ENCODE data around the gene STIP1.

The STIP1 gene

DNA sequence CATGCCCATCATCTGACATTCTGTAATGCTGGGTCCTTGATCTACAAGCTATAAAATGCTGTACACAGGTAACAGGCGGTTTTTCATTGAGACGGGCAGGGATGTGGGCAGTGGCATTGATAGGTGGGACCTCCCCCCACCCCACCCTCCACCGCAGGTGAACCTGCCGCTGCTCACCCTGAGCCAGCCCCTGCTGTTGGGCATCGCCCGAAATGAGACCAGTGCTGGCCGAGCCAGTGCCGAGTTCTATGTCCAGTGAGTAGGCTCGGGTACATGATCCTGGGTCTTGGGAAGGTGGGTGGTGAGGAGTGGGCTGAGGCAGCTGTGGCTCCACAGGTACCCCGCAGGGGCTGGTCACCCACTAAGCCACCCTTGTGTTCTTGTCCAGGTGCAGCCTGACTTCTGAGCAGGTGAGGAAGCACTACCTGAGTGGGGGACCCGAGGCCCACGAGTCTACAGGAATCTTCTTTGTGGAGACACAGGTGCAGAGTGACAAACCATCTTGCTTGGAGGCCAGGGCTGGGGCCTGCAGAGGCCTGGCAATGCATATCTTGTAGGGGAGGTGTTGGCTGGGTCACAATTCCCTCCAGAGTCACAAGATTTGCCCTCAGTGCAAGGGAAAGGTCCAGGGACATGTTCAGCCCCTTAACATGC lies 43.2 kb downstream of the STIP1 start:
- Histone ChIP-seq H3K27ac (ENCODE audit: low read depth in 2 of 2, low read length in 2 of 2) (peak overlapping the region in 1 of 2 donors; percentile 90), H3K9me3 (ENCODE audit: control insufficient read depth in 2 of 2, low read length in 2 of 2) (no peaks in the 10 kb centered on the region), H3K4me3 (ENCODE audit: low read length in 2 of 2) (peak overlapping the region; percentile 83 to 91), H3K9ac (ENCODE audit: low read depth in 1 of 2, low read length in 2 of 2) (peak overlapping the region in 1 of 2 donors; percentile 95), H3K4me1 (ENCODE audit: control insufficient read depth in 2 of 2, insufficient read depth in 2 of 2, low read length in 2 of 2) (peaks cover 47 to 50% of the 10 kb centered on the region in 2 donors), H3K27me3 (ENCODE audit: control insufficient read depth in 2 of 2, insufficient read depth in 2 of 2, low read length in 2 of 2) (no peaks in the 10 kb centered on the region), H3K36me3 (ENCODE audit: control insufficient read depth in 2 of 2, insufficient read depth in 2 of 2, low read length in 2 of 2) (no peaks in the 10 kb centered on the region)

DNA sequence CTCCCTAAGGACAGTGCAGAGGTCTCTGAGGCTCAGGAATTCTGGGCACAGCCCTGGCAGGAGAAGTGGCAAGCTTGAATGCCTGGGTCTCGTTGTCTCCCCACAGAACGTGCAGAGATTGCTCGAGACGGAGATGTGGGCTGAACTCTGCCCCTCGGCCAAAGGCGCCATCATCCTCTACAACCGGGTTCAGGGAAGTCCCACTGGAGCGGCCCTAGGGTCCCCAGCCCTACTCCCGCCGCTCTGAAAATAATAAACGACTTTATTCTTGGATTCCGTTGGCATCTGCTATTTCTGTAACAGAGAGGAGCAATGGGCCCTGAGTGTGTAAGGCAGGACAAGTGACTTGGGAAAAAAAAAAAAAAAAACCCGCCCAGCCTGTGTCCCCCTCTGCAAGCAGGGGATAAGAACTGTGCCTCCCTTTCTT lies 43.8 kb downstream of the STIP1 start:
- H3K9ac ChIP-seq (ENCODE audit: low read depth in 1 of 2, low read length in 2 of 2) = peak overlapping the region; percentile 68 to 95
- H3K4me3 ChIP-seq (ENCODE audit: low read length in 2 of 2) = peak overlapping the region; percentile 83 to 91
- H3K27me3 ChIP-seq (ENCODE audit: control insufficient read depth in 2 of 2, insufficient read depth in 2 of 2, low read length in 2 of 2) = no peaks in the 10 kb centered on the region
- peak overlapping the region; percentile 85 to 90 for H3K27ac ChIP-seq (ENCODE audit: low read depth in 2 of 2, low read length in 2 of 2)
- H3K36me3 ChIP-seq (ENCODE audit: control insufficient read depth in 2 of 2, insufficient read depth in 2 of 2, low read length in 2 of 2) = no peaks in the 10 kb centered on the region
- peaks cover 46 to 50% of the 10 kb centered on the region in 2 donors for H3K4me1 ChIP-seq (ENCODE audit: control insufficient read depth in 2 of 2, insufficient read depth in 2 of 2, low read length in 2 of 2)
- H3K9me3 ChIP-seq (ENCODE audit: control insufficient read depth in 2 of 2, low read length in 2 of 2) = no peaks in the 10 kb centered on the region

DNA sequence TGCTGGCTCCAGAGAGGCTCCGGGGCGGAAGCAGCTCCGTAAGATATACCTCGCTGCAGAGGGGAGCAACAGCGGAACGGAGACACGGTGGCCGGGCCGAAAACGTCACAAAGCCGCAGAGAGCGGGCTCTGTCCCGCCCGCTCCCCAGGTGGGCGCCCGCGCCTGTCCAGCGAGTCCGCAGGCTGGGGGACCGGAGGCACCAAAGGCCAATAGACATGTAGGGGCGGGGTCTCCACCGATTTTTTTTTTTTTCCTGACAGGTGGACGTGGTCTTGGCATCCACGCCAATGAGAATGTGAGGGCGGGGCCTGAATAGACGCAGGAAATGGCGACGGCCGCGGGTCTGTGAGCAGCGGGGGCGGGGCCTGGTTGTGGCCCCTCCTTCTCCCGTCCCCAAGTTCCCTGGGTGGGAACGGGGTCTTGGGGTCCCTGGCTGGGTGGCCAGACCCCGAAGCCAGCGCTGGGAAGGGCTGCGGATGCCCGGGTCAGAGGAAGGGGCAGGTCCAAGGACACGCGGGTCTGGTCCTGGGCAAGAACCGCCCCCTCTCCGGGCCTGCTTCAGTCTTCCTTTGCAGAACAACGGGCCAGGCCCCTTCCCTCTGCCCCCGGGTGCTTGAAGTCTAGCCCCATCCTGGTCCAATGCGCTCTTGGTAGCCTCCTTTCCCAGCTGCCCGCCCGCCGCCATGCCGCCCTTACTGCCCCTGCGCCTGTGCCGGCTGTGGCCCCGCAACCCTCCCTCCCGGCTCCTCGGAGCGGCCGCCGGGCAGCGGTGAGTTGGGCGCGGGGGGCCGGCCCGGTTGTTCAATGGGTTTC lies 44.4 kb downstream of the STIP1 start, which contains the start of gene DNAJC4:
DNAJC4 (plus strand) TSS at position 378 of the 814 bp plus-strand sequence; CDS start at position 685, 307 bp downstream.
- Histone ChIP-seq H3K9ac (ENCODE audit: low read depth in 1 of 2, low read length in 2 of 2) (peak within 1 kb of the TSS; percentile 86 to 95), H3K36me3 (ENCODE audit: control insufficient read depth in 2 of 2, insufficient read depth in 2 of 2, low read length in 2 of 2) (no peaks in the 10 kb centered on the region), H3K27ac (ENCODE audit: low read depth in 2 of 2, low read length in 2 of 2) (peak within 1 kb of the TSS; percentile 85 to 90), H3K4me1 (ENCODE audit: control insufficient read depth in 2 of 2, insufficient read depth in 2 of 2, low read length in 2 of 2) (peaks cover 45 to 49% of the 10 kb centered on the region in 2 donors), H3K4me3 (ENCODE audit: low read length in 2 of 2) (peak within 1 kb of the TSS; percentile 83 to 91), H3K27me3 (ENCODE audit: control insufficient read depth in 2 of 2, insufficient read depth in 2 of 2, low read length in 2 of 2) (no peaks in the 10 kb centered on the region), H3K9me3 (ENCODE audit: control insufficient read depth in 2 of 2, low read length in 2 of 2) (no peaks in the 10 kb centered on the region)

DNA sequence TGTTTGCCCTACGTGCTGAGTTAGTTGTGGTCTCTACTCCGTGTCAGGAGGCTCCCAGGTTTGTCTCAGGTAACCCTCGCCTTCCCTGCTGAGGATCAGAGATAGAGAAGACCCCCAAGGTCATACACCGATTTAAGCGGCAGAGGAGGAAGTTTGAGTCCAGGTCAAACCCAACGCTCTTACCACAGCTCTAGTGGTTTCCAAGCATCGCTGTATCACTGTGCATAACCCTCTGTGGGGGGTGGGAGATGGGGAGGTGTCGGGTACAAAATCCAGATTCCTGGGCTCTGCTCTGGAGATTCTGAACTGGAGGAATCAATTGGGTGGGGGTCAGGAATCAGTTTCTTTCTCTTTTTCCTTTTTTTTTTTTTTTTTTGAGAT lies 45.0 kb downstream of the STIP1 start:
- Histone ChIP-seq H3K27me3 (ENCODE audit: control insufficient read depth in 2 of 2, insufficient read depth in 2 of 2, low read length in 2 of 2) (no peaks in the 10 kb centered on the region), H3K9me3 (ENCODE audit: control insufficient read depth in 2 of 2, low read length in 2 of 2) (no peaks in the 10 kb centered on the region), H3K4me3 (ENCODE audit: low read length in 2 of 2) (peak overlapping the region; percentile 83 to 91), H3K4me1 (ENCODE audit: control insufficient read depth in 2 of 2, insufficient read depth in 2 of 2, low read length in 2 of 2) (peaks cover 48 to 52% of the 10 kb centered on the region in 2 donors), H3K36me3 (ENCODE audit: control insufficient read depth in 2 of 2, insufficient read depth in 2 of 2, low read length in 2 of 2) (no peaks in the 10 kb centered on the region), H3K27ac (ENCODE audit: low read depth in 2 of 2, low read length in 2 of 2) (peak overlapping the region; percentile 85 to 90), H3K9ac (ENCODE audit: low read depth in 1 of 2, low read length in 2 of 2) (peak overlapping the region; percentile 86 to 95)

DNA sequence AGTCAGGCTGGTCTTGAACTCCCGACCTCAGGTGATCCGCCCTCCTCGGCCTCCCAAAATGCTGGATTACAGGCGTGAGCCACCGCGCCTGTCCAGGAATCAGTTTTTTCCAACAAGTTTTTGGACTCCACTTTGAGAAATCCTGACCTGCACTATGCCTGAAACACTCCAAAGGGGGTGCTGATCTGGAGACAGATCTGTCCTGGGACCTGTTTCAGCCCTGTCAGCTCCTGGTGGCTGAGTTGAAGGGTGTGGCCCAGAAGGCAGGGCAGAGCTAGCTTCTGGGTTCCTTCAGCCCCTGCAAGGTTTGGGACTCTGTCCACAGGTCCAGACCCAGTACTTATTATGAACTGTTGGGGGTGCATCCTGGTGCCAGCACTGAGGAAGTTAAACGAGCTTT lies 45.6 kb downstream of the STIP1 start:
- Histone ChIP-seq H3K9me3 (ENCODE audit: control insufficient read depth in 2 of 2, low read length in 2 of 2) (no peaks in the 10 kb centered on the region), H3K36me3 (ENCODE audit: control insufficient read depth in 2 of 2, insufficient read depth in 2 of 2, low read length in 2 of 2) (no peaks in the 10 kb centered on the region), H3K27me3 (ENCODE audit: control insufficient read depth in 2 of 2, insufficient read depth in 2 of 2, low read length in 2 of 2) (no peaks in the 10 kb centered on the region), H3K4me1 (ENCODE audit: control insufficient read depth in 2 of 2, insufficient read depth in 2 of 2, low read length in 2 of 2) (peaks cover 48 to 52% of the 10 kb centered on the region in 2 donors), H3K4me3 (ENCODE audit: low read length in 2 of 2) (no peak overlapping the region), H3K9ac (ENCODE audit: low read depth in 1 of 2, low read length in 2 of 2) (peak overlapping the region in 1 of 2 donors; percentile 18), H3K27ac (ENCODE audit: low read depth in 2 of 2, low read length in 2 of 2) (no peak overlapping the region)

DNA sequence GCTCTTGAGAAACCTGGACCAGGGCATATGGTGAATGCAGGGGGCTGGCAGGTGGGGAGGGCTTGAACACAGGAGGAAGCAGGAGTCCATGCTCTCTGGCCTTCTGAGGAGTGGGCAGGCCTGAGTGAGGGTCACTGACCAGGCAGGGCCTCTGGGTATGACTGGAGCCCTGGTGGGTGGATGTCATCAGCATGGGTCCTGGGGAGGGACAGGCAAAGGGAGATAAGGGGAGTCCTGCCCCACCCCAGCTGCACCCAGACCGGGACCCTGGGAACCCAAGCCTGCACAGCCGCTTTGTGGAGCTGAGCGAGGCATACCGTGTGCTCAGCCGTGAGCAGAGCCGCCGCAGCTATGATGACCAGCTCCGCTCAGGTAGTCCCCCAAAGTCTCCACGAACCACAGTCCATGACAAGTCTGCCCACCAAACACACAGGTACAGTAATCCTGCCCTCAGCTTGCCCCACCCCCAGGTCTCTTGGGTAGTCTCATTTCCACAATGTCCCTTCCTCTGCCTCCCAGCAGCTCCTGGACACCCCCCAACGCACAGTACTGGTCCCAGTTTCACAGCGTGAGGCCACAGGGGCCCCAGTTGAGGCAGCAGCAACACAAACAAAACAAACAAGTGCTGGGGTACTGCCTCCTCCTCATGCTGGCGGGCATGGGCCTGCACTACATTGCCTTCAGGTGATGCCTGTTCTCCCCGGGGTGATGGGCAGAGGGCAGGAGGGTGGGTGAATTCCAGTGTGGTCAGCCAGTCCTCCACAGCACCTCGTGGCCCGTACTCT lies 46.4 kb downstream of the STIP1 start:
- Histone ChIP-seq H3K9me3 (ENCODE audit: control insufficient read depth in 2 of 2, low read length in 2 of 2) (no peaks in the 10 kb centered on the region), H3K4me3 (ENCODE audit: low read length in 2 of 2) (no peak overlapping the region), H3K9ac (ENCODE audit: low read depth in 1 of 2, low read length in 2 of 2) (peak overlapping the region in 1 of 2 donors; percentile 41), H3K27ac (ENCODE audit: low read depth in 2 of 2, low read length in 2 of 2) (no peak overlapping the region), H3K27me3 (ENCODE audit: control insufficient read depth in 2 of 2, insufficient read depth in 2 of 2, low read length in 2 of 2) (no peaks in the 10 kb centered on the region), H3K36me3 (ENCODE audit: control insufficient read depth in 2 of 2, insufficient read depth in 2 of 2, low read length in 2 of 2) (no peaks in the 10 kb centered on the region), H3K4me1 (ENCODE audit: control insufficient read depth in 2 of 2, insufficient read depth in 2 of 2, low read length in 2 of 2) (peaks cover 44 to 49% of the 10 kb centered on the region in 2 donors)

DNA sequence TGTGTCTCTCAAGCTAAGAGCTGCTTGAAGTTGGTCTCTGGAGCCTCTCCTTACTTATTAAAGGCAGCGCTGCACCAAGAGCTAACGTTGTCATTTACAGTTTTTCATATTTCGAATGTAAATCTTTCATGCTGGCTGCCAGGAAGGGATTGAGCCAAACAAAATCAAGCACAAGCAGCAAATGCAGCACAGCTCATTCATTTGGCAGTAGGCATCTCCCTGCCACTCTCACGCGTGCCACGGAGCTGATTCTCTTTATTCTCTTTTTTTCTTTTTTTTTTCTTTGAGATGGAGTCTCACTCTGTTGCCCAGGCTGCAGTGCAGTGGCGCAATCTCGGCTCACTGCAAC lies 47.0 kb downstream of the STIP1 start:
- Histone ChIP-seq H3K9ac (ENCODE audit: low read depth in 1 of 2, low read length in 2 of 2) (no peak overlapping the region), H3K27ac (ENCODE audit: low read depth in 2 of 2, low read length in 2 of 2) (no peak overlapping the region), H3K9me3 (ENCODE audit: control insufficient read depth in 2 of 2, low read length in 2 of 2) (no peaks in the 10 kb centered on the region), H3K36me3 (ENCODE audit: control insufficient read depth in 2 of 2, insufficient read depth in 2 of 2, low read length in 2 of 2) (peaks cover 0 to 2% of the 10 kb centered on the region in 2 donors), H3K27me3 (ENCODE audit: control insufficient read depth in 2 of 2, insufficient read depth in 2 of 2, low read length in 2 of 2) (no peaks in the 10 kb centered on the region), H3K4me3 (ENCODE audit: low read length in 2 of 2) (no peak overlapping the region), H3K4me1 (ENCODE audit: control insufficient read depth in 2 of 2, insufficient read depth in 2 of 2, low read length in 2 of 2) (peaks cover 46 to 48% of the 10 kb centered on the region in 2 donors)

DNA sequence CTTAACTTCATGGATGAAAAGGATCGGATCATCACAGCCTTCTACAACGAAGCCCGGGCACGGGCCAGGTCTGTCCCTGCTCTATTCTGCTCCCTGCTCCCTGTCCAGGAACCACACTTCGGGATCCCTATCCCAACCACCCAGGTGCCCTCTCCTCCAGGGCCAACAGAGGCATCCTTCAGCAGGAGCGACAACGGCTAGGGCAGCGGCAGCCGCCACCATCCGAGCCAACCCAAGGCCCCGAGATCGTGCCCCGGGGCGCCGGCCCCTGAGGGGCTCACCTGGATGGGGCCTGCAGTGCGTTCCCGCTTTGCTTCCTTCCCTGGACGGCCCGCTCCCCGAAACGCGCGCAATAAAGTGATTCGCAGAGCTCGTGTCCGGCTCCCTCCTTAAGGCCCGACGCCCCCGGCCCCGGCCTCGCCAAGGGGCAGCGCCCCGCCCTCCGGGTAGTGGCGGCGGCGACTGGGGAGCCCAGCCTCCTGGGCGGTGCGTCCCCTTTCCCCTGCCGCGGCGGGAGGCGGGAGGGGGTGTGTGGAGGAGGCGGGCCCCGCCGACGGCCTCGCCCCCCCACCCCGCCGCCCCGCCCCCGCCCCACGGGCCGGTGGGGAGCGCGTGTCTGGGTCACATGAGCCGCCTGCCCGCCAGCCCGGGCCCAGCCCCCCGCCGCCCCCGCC lies 48.1 kb downstream of the STIP1 start, which contains the start of gene VEGFB:
VEGFB (plus strand) TSS at position 672 of the 674 bp plus-strand sequence. CDS start 250 bp downstream, outside the sequence.
- Histone ChIP-seq H3K9me3 (ENCODE audit: control insufficient read depth in 2 of 2, low read length in 2 of 2) (no peaks in the 10 kb centered on the region), H3K4me1 (ENCODE audit: control insufficient read depth in 2 of 2, insufficient read depth in 2 of 2, low read length in 2 of 2) (peaks cover 56% of the 10 kb centered on the region in 2 donors), H3K4me3 (ENCODE audit: low read length in 2 of 2) (peak within 1 kb of the TSS; percentile 60 to 74), H3K36me3 (ENCODE audit: control insufficient read depth in 2 of 2, insufficient read depth in 2 of 2, low read length in 2 of 2) (peaks cover 0 to 5% of the 10 kb centered on the region in 2 donors), H3K27me3 (ENCODE audit: control insufficient read depth in 2 of 2, insufficient read depth in 2 of 2, low read length in 2 of 2) (no peaks in the 10 kb centered on the region), H3K27ac (ENCODE audit: low read depth in 2 of 2, low read length in 2 of 2) (peak within 1 kb of the TSS; percentile 61 to 77), H3K9ac (ENCODE audit: low read depth in 1 of 2, low read length in 2 of 2) (peak within 1 kb of the TSS; percentile 60 to 69)

DNA sequence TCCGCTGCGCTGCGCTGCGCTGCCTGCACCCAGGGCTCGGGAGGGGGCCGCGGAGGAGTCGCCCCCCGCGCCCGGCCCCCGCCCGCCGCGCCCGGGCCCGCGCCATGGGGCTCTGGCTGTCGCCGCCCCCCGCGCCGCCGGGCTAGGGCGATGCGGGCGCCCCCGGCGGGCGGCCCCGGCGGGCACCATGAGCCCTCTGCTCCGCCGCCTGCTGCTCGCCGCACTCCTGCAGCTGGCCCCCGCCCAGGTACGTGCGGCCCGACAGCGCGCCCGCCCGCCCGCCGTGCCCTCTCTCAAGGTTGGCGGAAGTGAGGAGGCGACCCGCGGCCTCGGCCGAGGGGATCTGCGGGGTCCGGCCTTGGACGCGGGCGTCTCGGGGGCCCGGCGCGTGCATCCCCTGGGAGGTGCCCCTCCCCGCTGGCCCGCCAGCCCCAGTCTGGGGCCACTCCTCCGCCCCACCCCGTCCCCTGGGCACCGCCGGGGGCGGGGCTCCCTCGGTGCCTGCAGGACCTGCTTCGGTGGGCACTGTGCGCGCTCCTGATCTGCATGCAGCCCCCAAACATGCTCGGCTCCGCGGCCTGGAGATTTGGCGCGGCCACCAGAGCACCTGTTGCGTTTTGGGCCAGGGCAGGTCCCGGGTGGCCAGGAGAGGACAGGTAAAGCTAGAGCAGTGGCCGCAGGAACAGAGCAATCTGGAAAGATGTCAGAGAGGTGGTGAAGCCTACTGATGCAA lies 48.8 kb downstream of the STIP1 start:
- Histone ChIP-seq H3K9ac (ENCODE audit: low read depth in 1 of 2, low read length in 2 of 2) (peak overlapping the region; percentile 51 to 60), H3K4me3 (ENCODE audit: low read length in 2 of 2) (peak overlapping the region; percentile 60 to 74), H3K4me1 (ENCODE audit: control insufficient read depth in 2 of 2, insufficient read depth in 2 of 2, low read length in 2 of 2) (peaks cover 54 to 55% of the 10 kb centered on the region in 2 donors)

More for the DNA sequence above, 48.8 kb downstream of the STIP1 start:
- Histone ChIP-seq H3K36me3 (ENCODE audit: control insufficient read depth in 2 of 2, insufficient read depth in 2 of 2, low read length in 2 of 2) (peaks cover 0 to 5% of the 10 kb centered on the region in 2 donors), H3K27ac (ENCODE audit: low read depth in 2 of 2, low read length in 2 of 2) (peak overlapping the region; percentile 61 to 77), H3K27me3 (ENCODE audit: control insufficient read depth in 2 of 2, insufficient read depth in 2 of 2, low read length in 2 of 2) (no peaks in the 10 kb centered on the region), H3K9me3 (ENCODE audit: control insufficient read depth in 2 of 2, low read length in 2 of 2) (no peaks in the 10 kb centered on the region)

Data from mucosa of rectum (tissue), 2 donors.